Activated T-helper 9 cell treated with anti-CD3 and anti-CD28 coated beads, Interleukin-2, amount 50 U/mL, for 16 hours (primary cell): ENCODE data around the gene C22orf31.

Experiments used
- DNase-seq: peaks from one replicate; pipeline ENCODE4 v3.0.0-alpha.2; 2020; ENCODE audit warnings: low read depth

The C22orf31 gene

DNA sequence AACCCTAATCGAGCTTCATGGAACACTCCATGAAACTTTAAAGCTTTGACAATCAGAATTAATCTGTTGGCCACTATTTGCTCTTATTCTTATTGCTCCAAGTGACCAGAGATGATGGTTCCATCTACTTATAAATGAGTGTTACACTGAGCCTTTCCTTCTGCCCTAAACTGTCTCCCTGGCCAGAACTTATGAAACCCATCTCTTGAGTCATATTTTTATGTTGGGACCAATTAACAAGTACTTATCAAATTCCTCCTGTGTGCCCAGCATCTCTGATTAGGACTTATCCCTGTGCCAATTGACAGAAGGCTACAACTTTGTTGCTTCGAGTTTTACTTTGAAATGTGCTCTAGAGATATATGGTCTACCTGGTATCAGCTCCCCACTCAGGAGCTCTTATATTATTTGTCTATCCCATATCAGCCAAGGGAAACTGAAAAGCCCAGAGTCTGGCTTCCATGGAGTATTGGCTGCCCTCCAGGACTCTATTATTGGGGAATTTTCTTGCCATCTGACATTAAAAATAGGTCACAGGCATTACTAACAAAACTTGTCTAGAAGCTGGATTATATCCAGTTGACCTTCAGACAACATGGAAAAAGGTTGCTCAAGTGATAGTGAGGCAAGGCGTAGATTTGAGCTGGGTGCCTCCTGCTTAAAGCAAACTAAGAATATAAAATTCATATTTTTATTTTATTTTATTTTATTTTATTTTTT, 20.0 kb upstream of the C22orf31 start:
- DNase-seq: no peak

DNA sequence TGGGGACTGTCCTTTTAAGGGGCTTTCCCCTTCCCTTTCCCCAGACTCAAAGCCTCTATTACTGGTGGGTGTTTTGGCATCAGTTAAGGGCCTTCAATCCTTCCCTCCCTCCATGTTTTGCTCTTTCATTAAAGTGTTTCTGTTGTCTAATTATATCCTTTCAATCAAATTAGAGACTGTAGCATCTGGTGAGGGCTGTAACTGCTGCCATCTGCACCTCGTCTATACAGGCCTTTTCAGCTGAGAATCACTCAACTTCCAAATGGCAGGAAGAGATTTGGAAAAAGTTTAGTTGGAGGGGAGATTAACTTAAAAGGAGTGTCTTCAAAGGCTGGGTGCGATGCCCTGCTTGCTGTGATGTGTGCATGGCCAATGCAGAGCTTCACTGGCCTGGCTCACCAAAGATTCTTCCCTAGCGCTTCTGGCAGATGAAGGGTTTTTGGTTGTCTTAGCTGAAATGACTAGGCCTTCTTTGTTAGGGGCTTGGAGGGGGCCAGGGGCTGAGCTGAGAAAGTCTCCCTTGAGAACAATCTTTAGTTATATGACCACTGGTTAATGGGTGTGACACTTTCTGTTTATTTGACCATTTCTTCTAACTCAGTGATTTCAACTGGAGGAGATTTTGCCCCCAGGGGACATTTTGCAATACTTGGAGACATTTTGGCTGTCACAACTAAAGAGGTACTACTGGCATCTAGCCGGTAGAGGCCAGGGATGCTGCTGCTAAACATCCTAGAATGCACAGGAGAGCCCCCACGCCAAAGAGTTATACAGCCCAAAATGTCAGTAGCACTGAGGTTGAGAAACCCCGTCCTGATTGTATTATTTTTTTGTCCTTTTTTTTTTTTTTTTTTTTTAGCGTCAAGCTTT, 18.7 kb upstream of the C22orf31 start:
- no peak for DNase-seq

DNA sequence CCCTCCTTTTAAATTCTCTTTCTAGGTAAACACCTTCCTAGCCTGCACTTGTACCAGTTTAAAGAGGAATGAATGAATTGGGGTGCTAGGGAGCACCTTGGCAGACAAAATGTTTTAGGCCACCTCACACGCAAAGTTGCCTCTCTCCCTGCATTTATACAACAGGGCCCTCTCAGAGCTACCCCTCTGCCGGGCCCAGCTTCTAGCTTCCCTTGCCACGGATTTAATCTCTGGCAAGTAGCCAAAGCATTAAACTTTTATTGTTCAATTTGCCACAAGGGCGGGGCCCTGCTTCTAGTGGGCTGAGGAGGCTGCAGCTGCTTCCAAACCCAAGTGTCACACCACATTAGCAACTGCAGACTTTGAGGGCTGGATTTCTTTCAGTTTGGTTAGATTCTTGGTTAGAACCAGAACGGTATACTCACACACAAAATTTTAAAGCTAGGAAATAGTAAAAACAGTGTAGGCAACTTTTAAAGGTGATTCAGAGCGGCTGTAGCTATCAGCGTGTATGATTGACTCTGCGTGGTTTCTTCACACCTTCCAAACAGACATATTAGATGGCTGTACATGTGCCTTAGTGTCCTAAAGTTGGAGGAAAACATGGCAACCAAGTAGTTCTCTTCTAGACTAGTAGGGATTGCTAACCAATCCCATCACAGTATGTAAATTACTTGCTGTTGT, 17.7 kb upstream of the C22orf31 start:
- DNase-seq: no peak

DNA sequence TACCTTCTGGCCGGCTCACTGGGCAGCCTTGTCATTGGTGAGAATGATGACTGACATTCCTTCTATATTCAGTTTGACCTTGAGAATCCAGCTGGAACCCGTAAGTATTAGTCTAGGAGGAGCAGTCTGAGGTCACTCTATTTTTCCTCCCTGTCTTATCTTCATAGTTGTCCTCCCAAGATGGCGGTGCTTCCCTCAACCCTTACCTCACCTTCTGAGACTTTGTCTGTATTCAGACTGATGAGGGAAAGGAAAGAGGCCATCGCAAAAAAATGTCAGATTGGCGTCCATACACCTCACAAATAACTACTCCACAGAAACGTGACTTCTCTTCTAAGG, 17.2 kb upstream of the C22orf31 start:
- no peak for DNase-seq

DNA sequence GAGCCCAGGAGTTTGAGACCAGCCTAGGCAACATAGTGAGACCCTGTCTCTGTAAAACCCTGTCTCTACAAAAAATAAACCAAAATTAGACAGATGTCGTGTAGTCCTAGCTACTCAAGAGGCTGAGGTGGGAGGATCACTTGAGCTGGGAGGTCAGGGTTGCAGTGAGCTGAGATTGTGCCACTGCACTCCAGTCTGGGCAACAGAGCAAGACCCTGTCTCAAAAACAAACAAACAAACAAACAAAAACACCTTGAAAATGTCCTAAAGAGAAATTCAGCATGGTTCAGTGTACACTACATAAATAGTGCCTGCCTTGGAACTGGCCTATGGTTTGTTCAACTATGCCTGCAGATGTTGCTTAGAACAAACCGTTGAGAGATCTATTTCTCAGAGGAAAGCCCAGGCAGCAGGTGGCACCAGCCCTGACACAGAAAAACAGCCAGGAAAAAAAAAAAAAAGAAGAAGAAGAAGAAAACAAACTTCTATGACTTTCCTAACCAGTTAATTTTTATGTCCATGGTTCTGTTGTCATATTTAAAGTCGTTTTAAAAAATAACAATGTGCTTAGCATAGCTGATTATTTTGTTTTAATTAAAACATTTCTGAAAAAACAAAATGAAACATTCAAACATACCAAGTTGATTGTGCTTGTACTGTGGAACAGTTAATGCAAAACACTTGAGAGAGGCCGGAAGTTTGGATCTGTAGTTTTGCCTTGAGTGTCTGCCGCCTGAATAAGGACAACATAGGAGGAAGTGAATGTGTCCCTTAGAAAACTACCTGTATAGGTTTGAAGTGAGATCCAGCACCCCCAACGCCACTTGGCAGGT, 16.6 kb upstream of the C22orf31 start:
- no peak for DNase-seq

DNA sequence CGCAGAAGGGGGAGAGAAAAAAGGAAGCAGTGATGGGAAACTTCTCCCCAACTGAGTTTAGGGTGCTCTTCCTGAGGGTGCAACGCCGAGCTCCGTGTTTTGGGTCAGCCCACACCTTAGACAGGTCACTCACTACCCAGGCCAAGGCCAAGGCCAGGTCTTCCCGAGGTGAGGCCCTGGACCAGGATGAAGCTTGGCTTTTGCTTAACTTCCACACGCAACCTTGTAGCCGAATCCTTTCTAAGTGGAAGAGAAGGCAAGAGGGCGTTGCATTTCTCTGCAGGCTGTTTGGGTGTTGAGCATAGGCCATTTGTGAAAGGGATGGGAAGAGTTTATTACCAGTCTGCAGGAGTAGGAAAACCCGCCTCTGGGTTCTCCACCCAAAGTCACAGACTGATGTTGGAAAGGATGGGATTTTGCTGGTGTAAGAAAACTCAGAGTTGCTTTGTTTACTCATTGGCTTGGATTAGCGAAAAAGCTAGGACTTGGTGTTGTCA, 12.7 kb upstream of the C22orf31 start:
- DNase-seq: no peak

DNA sequence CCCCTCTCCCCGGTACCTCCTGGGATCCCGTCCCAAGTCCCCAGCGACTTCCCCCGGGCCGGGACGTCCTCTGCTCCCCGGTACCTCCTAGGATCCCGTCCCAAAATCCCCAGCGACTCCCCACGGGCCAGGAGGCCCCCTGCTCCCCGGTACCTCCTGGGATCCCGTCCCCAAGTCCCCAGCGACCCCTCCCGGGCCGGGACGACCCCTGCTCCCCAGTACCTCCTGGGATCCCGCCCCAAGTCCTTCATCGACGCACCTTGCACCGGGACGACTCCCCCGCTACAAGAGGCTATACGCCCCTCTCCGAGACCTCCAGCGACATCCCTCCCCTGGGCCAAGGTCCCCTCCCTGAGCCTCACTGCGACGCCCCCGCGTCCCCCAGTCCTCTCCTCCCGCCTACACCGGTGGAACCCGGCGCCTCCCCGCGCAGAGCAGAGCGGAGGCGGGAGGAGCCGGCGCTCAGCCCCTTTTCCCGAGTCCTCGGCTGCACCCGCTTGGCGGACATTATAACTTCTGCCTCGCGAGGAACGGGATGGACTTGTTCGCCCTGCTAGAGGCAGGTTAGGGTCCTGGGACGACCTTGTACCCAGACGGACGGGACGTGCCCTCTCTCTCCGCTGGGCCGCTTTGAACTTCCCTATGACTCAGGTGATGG, 12.1 kb upstream of the C22orf31 start:
- no peak for DNase-seq

DNA sequence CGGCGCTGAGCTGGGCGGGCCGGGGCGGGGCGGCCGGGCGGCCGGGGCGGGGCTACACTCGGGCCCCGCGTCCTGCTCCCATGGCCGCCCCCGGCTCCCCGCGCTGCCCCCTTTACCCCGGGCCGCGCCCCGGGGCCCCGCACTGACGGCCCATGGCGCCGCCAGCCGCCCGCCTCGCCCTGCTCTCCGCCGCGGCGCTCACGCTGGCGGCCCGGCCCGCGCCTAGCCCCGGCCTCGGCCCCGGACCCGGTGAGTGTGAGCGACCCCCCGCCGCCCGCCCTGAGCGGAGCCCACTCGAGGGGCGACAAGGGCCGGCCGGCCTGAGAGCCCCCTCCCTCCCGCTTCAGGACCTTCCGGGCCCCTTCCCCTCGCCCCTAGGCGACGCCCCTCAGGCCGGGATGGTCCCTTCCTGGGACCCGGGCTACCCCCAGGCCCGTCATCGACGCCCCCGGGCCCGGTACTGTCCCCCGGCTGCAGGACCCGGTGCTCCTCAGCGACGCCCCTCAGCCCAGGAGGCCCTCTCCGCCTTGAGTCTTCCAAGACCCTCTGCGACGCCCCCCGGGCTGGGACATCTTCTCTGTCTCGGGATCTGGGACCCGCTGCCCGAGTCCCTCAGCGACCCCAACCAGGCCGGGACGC, 11.5 kb upstream of the C22orf31 start, which contains the start of gene KREMEN1:
TSS of gene KREMEN1 (plus strand) at position 57 of the 639 bp plus-strand sequence. CDS start at position 153, 96 bp downstream.
- no peak for DNase-seq

DNA sequence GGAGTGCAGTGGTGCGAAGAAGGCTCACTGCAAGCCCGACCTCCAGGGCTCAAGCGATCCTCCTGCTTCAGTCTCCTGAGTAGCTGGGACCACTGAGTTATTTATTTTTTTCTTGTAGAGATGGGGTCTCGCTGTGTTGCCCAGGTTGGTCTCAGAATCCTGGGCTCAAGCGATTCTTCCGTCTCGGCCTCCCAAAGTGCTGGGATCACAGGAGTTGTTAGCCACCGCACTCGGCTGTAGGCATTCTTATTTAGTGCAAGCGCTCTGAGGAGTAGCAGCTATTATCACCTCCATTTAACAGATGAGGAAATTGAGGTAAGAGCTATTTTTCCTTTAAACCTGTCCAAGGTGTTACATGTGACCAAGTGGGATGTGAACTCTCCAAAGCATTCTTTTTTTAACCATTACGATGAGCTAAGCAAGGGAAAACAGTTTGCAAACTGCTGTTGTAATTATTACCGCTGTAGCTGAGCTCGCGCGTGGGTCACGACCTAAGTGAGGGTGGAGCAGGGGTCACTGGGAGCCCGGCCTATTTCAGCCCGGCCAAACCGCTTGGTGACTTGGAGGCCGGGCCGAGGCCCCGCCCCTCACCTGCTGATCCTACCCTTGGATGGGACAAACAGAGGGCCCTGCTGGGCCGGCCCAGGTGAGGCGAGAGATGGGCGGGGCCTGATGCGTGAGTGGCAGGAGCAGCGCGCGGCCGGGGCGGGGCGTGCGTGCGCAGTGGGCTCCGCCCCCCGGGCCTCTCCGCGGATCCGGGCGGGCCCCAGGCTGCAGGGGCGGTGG, 10.8 kb upstream of the C22orf31 start:
- peak; percentile 76 for DNase-seq

DNA sequence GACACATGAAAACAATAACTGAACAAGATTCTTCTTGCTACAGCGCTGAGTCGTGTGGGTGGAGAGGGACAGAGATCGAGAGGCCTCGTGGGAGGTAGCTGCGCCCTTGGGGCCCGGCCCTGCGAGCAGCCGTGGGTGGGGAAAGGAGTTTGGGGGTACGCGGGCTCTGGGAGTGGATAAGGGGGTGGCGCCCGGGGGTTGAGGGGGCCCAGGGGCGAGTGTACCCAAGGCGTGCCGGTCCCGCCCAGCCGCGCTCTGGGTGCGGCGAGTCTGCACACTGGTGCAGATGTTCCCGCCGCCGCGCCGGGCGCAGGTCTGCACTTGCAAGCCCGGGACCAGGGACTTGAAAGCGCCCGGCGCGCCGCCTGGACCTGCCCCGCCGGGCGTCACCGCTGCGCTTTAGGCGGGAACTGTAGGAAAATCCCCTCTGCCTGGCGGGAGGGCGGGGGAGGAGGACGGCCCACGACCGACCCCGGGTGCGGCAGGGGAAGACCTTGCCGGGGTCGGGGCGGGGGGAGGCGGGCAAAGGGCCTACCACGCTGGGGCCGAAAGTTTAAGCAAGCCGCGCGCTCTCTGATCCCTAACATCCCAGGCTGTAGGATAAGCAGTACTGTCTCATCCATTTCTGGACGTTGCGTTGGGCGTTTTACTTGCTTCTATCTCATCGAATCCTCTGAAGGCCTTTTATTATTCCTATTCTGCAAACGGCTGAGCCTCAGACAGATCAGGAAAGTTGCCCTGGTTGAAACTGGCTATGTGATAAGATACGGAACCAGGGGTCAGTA, 9.8 kb upstream of the C22orf31 start:
- peak; percentile 11 for DNase-seq

DNA sequence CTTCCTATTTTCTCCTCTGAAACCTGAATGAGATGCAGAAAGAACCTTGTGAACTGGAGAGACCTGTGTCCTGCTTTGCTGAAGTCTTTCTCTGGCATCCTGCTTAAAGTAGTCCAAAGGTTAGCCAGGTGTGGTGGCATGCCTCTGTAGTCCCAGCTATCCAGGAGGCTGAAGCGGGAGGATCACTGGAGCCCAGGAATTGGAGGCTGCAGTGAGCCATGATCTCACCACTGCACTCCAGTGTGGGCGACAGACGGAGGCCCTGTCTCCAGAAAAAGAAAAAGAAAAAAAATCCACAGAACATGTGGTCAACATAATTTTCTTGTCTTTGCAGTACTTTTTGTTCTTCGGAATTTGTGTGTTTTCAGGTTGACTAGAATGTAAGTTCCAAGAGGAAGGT, 8.9 kb upstream of the C22orf31 start:
- no peak for DNase-seq

DNA sequence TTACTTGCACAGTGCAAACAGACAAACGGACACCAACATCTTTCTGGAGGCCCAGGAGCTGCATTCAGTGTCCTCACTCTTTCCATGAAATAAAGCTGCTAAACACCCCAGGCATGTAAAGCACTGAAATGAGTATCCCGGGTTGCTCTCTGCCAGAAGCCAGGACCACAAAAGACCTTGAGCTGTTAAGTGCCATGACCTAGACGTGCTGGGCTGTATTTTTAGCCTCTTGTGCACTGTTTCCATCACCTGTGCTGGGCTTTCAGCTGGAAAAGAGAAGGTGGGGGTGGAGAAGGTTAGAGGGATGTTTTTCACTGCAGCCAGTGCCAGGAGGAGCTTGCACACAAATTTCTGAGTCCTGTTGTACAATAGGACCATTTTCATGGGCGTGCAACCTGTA, 7.8 kb upstream of the C22orf31 start:
- no peak for DNase-seq

DNA sequence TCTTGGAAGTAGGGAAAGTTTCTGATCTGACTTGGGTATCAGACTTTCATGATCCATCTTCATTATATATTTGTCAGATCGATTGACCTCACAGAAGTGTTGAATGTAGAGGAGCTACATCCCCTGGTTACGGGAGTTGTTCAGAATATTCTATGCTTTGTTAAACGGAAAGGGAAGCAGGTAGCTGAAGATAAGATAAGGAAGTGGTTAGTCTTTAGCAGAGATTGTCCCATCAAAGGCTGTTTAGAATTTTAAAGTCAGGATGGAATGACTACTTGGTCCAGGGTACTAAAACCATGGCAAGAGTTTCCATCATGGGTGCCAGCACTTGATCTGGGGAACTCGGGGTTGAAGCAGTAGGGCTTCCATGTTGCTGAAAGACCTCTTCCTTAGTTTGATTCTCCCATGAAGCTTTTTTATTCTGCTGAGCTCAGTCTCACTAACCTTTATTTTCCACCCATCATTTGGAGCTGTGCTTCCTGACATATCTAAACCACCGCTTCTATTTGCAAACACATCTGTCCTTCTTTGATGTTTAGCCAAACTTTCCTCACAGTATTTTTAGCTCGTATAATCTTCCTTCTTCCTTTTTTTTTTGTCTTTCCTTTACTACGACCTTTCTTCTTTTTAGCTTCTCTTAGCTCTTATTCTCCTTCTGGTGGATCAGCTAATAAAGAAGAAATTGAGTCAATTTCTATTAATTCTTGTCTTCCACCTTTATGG, 4.0 kb upstream of the C22orf31 start:
- no peak for DNase-seq

DNA sequence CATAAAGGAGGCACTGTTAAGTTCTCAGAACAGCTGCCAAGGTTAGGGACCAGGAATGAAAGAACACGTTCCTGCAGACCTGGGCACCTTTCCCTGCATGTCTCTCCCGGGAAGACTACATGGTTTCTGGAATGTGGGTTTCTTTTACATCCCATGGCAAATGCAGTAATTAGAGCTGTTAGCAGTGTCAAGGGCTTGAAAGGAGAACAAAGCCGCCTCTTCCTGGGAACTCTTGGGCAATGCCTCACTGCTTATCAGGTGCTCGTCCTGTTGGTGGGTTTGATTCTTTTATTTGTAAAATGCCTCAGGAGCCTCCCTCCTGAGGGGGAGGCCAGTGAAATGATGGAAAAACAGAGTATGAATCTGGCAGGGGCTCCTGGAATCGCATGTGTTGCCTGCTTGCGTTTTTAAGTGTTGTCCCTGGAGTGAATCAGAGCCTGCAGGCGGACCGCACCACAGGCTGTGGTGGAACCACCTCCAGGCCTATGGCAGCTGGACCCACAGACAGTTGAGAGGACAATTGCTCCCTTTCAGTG, 723 bp upstream of the C22orf31 start:
- DNase-seq: no peak

DNA sequence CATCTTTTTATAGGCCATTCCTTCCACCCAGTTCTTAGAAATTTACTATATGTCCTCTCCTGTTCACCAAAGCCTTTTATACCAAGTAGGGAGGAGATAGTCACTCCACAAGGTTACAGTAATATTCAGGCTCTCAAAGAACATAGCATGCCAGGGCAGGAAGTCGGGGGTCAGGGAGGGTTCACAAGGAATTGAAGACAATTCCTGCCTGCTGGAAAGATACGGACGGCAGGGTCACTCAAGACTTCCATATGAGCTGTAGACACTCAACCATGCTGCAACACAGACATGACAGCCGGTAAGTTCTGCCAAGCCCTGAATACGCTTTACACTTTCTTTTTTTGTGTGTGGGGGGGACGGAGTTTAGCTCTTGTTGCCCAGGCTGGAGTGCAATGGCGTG, 700 bp downstream of the C22orf31 start:
- DNase-seq: no peak

DNA sequence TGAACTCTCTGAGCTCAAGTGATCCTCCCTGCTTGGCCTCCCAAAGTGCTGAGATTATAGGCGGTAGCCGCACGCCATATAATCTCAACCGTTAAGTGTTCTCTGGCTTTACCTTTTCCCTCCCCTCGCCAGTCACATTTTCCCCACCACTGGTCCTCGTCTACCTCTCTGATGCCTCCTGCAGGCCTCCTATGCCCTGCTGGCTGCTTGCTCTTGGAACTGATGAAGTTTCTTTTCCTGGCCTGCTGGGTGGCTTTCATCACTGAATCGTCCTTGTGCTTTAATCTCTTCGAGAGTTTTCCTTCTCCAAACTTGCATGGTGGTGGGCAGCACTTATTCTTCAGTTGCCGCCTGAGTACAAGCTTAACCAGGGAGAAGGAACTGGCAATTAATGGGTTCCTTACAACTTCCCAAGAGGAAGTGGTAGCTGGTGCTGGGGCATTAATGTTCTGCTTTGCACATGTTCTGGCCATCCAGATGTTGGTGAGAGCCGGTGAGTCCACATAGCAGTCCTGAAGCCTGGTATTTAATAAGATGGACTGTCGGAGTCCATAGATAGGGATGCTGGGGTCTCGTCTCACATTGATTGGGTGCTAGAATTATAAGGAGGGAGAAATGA, 1.3 kb downstream of the C22orf31 start:
- no peak for DNase-seq

DNA sequence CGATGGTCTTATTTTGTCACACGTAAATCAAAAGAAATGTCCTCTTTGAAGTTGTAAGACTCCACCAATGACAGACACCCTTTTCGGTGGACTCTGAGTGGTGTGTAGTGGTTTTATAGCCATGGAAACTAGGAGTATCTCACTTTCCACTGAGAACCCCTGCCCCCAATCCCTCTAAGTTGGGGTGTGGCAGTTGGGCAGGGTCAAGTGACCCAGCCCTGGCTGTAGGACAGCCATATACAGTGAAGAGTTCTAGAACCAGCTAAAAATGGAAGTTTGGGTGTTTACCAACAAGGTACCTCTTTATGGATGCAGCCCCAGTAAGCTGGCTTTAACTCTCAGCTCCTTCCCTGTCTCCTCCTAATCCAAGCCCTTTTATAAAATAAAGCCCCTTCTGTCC, 5.2 kb downstream of the C22orf31 start:
- no peak for DNase-seq
